ENCODE measurements around the gene ASB17. TPM values are rescaled to one million over a fixed set of nuclear protein-coding genes. Genes with fewer than 3 reads are reported as not detected.

Gene ASB17
- total RNA-seq, 2 experiments from 2014 or later: not detected

DNA sequence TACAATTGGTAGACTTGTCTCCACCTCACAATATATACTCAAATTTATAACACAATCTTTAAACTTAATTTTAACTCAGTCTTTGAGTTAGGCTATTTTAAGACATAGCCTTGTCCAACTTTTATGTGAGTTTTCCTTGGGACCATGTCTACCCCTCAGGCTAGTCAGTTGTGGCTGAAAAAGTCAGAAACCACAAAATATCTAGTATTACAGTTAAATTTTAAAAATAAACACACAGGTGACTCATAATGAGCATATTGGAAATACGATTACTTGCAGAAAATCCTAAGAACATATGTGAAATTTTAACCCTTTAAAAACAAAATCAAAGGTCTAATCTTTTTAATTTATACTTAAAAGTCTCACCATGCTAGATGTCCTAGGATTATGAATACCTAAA is 4.8 kb upstream of the ASB17 start:
- Mint-ChIP-seq H3K27ac (no peak overlapping the region), H3K36me3 (no peaks in the 10 kb centered on the region), H3K4me1 (ENCODE audit: low read depth) (no peaks in the 10 kb centered on the region), H3K9me3 (peaks cover 3% of the 10 kb centered on the region), H3K27me3 (no peaks in the 10 kb centered on the region), H3K4me3 (no peak overlapping the region)
- CTCF ChIA-PET: interaction anchor here (0.6 kb wide), 1 partner anchor 449 kb away, joined by 3 read pairs; no protein-coding TSS in a partner anchor
- no peak for DNase-seq
- POLR2A ChIA-PET: no interaction called here
- intact Hi-C loops (cut with micrococcal nuclease): no loop called here

GRCh38 chr1:75922698-75923097 is 9.5 kb downstream of the ASB17 start:
- no peak for DNase-seq
- H3K4me3 Mint-ChIP-seq: no peak overlapping the region
- H3K27ac Mint-ChIP-seq: no peak overlapping the region
- ChIA-PET POLR2A (no interaction called here), CTCF (no interaction called here)
- H3K27me3 Mint-ChIP-seq: no peaks in the 10 kb centered on the region
- H3K4me1 Mint-ChIP-seq (ENCODE audit: low read depth): no peaks in the 10 kb centered on the region
- no peaks in the 10 kb centered on the region for H3K36me3 Mint-ChIP-seq
- no peaks in the 10 kb centered on the region for H3K9me3 Mint-ChIP-seq
- intact Hi-C loops (cut with micrococcal nuclease): no loop called here

DNA sequence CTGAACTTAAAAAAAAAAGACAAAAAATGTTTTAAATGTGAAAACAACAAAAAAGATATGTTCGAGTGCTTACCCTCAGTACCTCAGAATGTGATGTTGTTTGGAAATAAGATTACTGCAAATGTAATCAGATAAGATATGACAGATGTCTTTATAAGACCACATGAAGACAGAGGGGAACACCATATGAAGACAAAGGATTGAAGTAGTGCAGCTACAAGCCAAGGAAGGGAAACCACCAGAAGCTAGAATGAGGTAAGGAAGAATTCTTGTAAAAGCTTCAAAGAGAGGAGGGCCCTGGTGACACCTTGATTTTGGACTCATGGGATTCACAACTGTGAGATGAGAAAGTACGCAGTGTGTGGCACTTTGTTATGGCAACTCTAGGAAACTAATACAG is 15.4 kb downstream of the ASB17 start:
- Mint-ChIP-seq H3K27me3 (peaks cover 2% of the 10 kb centered on the region), H3K9me3 (no peaks in the 10 kb centered on the region), H3K4me3 (no peak overlapping the region), H3K4me1 (ENCODE audit: low read depth) (no peaks in the 10 kb centered on the region), H3K27ac (no peak overlapping the region), H3K36me3 (no peaks in the 10 kb centered on the region)
- intact Hi-C loops (cut with micrococcal nuclease): no loop called here
- ChIA-PET POLR2A (no interaction called here), CTCF (no interaction called here)
- DNase-seq: no peak

- H3K27ac Mint-ChIP-seq: no peak overlapping the region
- ChIA-PET CTCF (no interaction called here), POLR2A (interaction anchor here (0.6 kb wide), 1 partner anchor 25 kb away, joined by 3 read pairs; no protein-coding TSS in a partner anchor)
- H3K9me3 Mint-ChIP-seq: peaks cover 17% of the 10 kb centered on the region
- H3K4me1 Mint-ChIP-seq (ENCODE audit: low read depth): no peaks in the 10 kb centered on the region
- intact Hi-C loops (cut with micrococcal nuclease): no loop called here
- H3K27me3 Mint-ChIP-seq: peaks cover 4% of the 10 kb centered on the region
- DNase-seq: no peak
- peaks cover 3% of the 10 kb centered on the region for H3K36me3 Mint-ChIP-seq
- no peak overlapping the region for H3K4me3 Mint-ChIP-seq
Measured at GRCh38 chr1:75908717-75909152, 23.5 kb downstream of the ASB17 start.

- H3K9me3 Mint-ChIP-seq: peaks cover 2% of the 10 kb centered on the region
- H3K4me1 Mint-ChIP-seq (ENCODE audit: low read depth): no peaks in the 10 kb centered on the region
- intact Hi-C loops (cut with micrococcal nuclease): no loop called here
- peaks cover 1% of the 10 kb centered on the region for H3K27me3 Mint-ChIP-seq
- H3K36me3 Mint-ChIP-seq: no peaks in the 10 kb centered on the region
- ChIA-PET CTCF (no interaction called here), POLR2A (no interaction called here)
- no peak overlapping the region for H3K4me3 Mint-ChIP-seq
- H3K27ac Mint-ChIP-seq: no peak overlapping the region
- DNase-seq: no peak
Measured at GRCh38 chr1:75901371-75901770, 30.8 kb downstream of the ASB17 start.

DNA sequence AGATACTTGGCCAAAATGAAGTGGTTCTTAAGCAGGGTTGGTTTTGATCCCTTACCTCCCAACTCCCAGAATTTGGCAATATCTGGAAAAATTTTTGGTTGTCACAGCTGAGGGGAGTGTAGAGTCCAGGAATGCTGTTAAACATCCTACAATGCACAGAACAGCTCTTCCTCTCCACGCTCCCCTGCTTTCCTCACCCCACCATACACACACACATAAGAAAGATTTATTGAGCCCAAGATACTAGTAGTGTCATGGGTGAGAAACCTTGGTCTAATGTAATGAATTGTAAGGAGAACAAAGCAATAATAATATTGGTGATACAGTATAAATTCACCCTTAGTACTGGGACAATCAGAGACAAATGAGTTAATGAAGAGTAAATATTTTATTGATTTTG is 47.8 kb downstream of the ASB17 start:
- no peak overlapping the region for H3K27ac Mint-ChIP-seq
- DNase-seq: no peak
- no peaks in the 10 kb centered on the region for H3K27me3 Mint-ChIP-seq
- no peaks in the 10 kb centered on the region for H3K36me3 Mint-ChIP-seq
- H3K4me3 Mint-ChIP-seq: no peak overlapping the region
- intact Hi-C loops (cut with micrococcal nuclease): no loop called here
- CTCF ChIA-PET: no interaction called here
- no peaks in the 10 kb centered on the region for H3K9me3 Mint-ChIP-seq
- POLR2A ChIA-PET: no interaction called here
- no peaks in the 10 kb centered on the region for H3K4me1 Mint-ChIP-seq (ENCODE audit: low read depth)

DNA sequence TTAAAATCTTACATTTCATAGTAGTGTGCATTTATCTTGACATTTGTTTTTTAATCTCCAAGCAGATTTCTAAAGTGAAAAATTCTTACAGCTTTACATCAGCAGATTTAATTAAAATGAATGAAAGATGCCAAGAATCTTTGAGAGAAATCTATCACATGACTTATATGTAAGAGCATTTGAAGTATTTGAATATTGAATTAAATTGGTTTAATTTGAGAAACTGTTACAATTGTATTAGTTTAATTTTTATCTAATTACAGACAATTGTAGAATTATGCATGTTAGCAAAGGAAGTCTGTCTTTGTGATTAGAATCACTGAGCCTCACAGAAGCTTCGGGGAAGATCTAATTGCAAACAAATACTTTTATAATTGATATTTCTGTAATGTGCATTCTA is 52.2 kb downstream of the ASB17 start:
- Mint-ChIP-seq H3K27ac (no peak overlapping the region), H3K27me3 (no peaks in the 10 kb centered on the region), H3K4me3 (no peak overlapping the region), H3K9me3 (no peaks in the 10 kb centered on the region), H3K4me1 (ENCODE audit: low read depth) (no peaks in the 10 kb centered on the region), H3K36me3 (no peaks in the 10 kb centered on the region)
- POLR2A ChIA-PET: no interaction called here
- CTCF ChIA-PET: interaction anchor here (0.6 kb wide), 1 partner anchor 1493 kb away, joined by 4 read pairs; no protein-coding TSS in a partner anchor
- DNase-seq: no peak
- intact Hi-C loops (cut with micrococcal nuclease): no loop called here

DNA sequence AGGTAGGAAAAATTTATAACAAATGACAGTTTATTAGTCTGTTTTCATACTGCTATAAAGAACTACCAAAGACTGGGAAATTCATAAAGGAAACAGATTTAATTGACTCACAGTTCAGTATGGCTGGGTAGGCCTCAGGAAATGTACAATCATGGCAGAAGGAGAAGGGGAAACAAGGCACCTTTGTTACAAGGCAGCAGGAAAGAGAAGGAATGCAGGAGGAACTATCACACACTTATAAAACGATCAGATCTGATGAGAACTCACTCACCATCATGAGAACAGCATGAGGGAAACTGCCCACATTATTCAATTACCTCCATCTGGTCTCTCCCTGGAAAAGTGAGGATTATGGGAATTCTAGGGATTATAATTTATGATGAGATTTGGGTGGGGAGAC is 61.3 kb downstream of the ASB17 start:
- intact Hi-C loops (cut with micrococcal nuclease): no loop called here
- no peak overlapping the region for H3K4me3 Mint-ChIP-seq
- no peaks in the 10 kb centered on the region for H3K36me3 Mint-ChIP-seq
- POLR2A ChIA-PET: no interaction called here
- H3K27me3 Mint-ChIP-seq: peaks cover 2% of the 10 kb centered on the region
- CTCF ChIA-PET: no interaction called here
- no peaks in the 10 kb centered on the region for H3K9me3 Mint-ChIP-seq
- DNase-seq: no peak
- no peaks in the 10 kb centered on the region for H3K4me1 Mint-ChIP-seq (ENCODE audit: low read depth)
- no peak overlapping the region for H3K27ac Mint-ChIP-seq

Other genes with a start within 250 kb of the ASB17 start
- 10 to 100 TPM; 60.3 to 60.9 TPM for gene ACADM, start 207.7 kb downstream of the ASB17 start, total RNA-seq
- 100 to 1,000 TPM; 158 to 170 TPM for gene RABGGTB, start 146.1 kb downstream of the ASB17 start, total RNA-seq
- under 1 TPM; 0.12 to 0.43 TPM for gene MSH4, start 135.5 kb downstream of the ASB17 start, total RNA-seq
- under 1 TPM; 0.26 to 0.41 TPM for gene ST6GALNAC3, start 142.3 kb upstream of the ASB17 start, total RNA-seq